Neuronal stem cell (in vitro differentiated cells): ENCODE measurements around the gene LRRC4B.
"Not testable (repeated sequence)": the region's sequence is repeated elsewhere in the genome, so short reads cannot be mapped to it uniquely, and the experiment has no call there.

Experiments
- DNase-seq: peaks from one replicate; pipeline ENCODE4 v3.0.0-alpha.2; 2013; ENCODE audit warnings: low spot score
- H2AFZ ChIP-seq: one replicate; pipeline ENCODE4 v1.6.1; 2013; ENCODE audit warnings: mild to moderate bottlenecking, low read length, inconsistent platforms
- H2AK5ac ChIP-seq: 2 replicates; pipeline ENCODE4 v1.6.1; 2013; ENCODE audit warnings: low read depth, mild to moderate bottlenecking, inconsistent platforms, low read length, moderate library complexity, mixed read lengths
- H2BK120ac ChIP-seq: 2 replicates; pipeline ENCODE4 v1.6.1; 2013; ENCODE audit warnings: low read depth, mild to moderate bottlenecking, inconsistent platforms, low read length, moderate library complexity, mixed read lengths
- H2BK12ac ChIP-seq: one replicate; pipeline ENCODE4 v1.6.1; 2013; ENCODE audit warnings: low read length, inconsistent platforms
- H2BK15ac ChIP-seq: 2 replicates; pipeline ENCODE4 v1.6.1; 2013; ENCODE audit warnings: mild to moderate bottlenecking, low read length, inconsistent platforms, mixed read lengths
- H2BK5ac ChIP-seq: one replicate; pipeline ENCODE4 v1.6.1; 2013; ENCODE audit warnings: inconsistent platforms, mild to moderate bottlenecking, low read length, moderate library complexity
- H3K14ac ChIP-seq: one replicate; pipeline ENCODE4 v1.6.1; 2013; ENCODE audit warnings: low read length, inconsistent platforms
- H3K18ac ChIP-seq: 2 replicates; pipeline ENCODE4 v1.6.1; 2013; ENCODE audit warnings: low read length, inconsistent platforms
- H3K23ac ChIP-seq: 2 replicates; pipeline ENCODE4 v1.6.1; 2013; ENCODE audit warnings: low read depth, mild to moderate bottlenecking, mixed read lengths, low read length, inconsistent platforms; ENCODE audit not compliant: poor library complexity
- H3K27ac ChIP-seq: replicated peaks from 3 replicates; pipeline ENCODE4 v1.5.1; 2013; ENCODE audit warnings: low read length, inconsistent platforms
- H3K27me3 ChIP-seq, 3 experiments: 2 replicates each; pipeline ENCODE4 v1.6.1; 2013; ENCODE audit warnings: low read length in 3 of 3, mild to moderate bottlenecking in 2 of 3, inconsistent platforms in 1 of 3, low read depth in 1 of 3, mixed read lengths in 1 of 3, moderate library complexity in 1 of 3; ENCODE audit not compliant: control insufficient read depth in 3 of 3, insufficient read depth in 3 of 3
- H3K36me3 ChIP-seq, 2 donors: replicated peaks in 1 of 2; 2 replicates each; pipeline ENCODE4 v1.6.1; 2013; ENCODE audit warnings: low read length in 2 of 2; ENCODE audit not compliant: control insufficient read depth in 2 of 2, insufficient read depth in 2 of 2
- H3K4ac ChIP-seq: 2 replicates; pipeline ENCODE4 v1.6.1; 2013; ENCODE audit warnings: inconsistent platforms, mild to moderate bottlenecking, low read length, moderate library complexity
- H3K4me1 ChIP-seq, 2 donors: 1 replicate in 1 of 2; 2 replicates in 1 of 2; pipeline ENCODE4 v1.6.1; 2013; ENCODE audit warnings: low read length in 2 of 2, low read depth in 1 of 2; ENCODE audit not compliant: control insufficient read depth in 2 of 2, insufficient read depth in 1 of 2
- H3K4me2 ChIP-seq: one replicate; pipeline ENCODE4 v1.6.1; 2013; ENCODE audit warnings: mild to moderate bottlenecking, low read length, inconsistent platforms; ENCODE audit not compliant: insufficient read depth, poor library complexity, severe bottlenecking
- H3K4me3 ChIP-seq, 2 donors: 2 replicates each; pipeline ENCODE4 v1.5.1; 2013; ENCODE audit warnings: low read length in 2 of 2, mild to moderate bottlenecking in 2 of 2, inconsistent platforms in 1 of 2, moderate library complexity in 1 of 2
- H3K79me1 ChIP-seq: one replicate; pipeline ENCODE4 v1.6.1; 2013; ENCODE audit warnings: low read depth, mild to moderate bottlenecking, inconsistent platforms, low read length, moderate library complexity
- H3K9ac ChIP-seq: one replicate; pipeline ENCODE4 v1.6.1; 2013; ENCODE audit warnings: mild to moderate bottlenecking, low read depth, low read length, inconsistent platforms; ENCODE audit not compliant: poor library complexity
- H3K9me3 ChIP-seq, 2 donors: replicated peaks in 1 of 2; 2 replicates each; pipeline versions ENCODE3 to v1.6.1; 2013; ENCODE audit warnings: low read length in 2 of 2, mild to moderate bottlenecking in 2 of 2, inconsistent platforms in 1 of 2, low read depth in 1 of 2, mixed read lengths in 1 of 2, moderate library complexity in 1 of 2; ENCODE audit not compliant: control insufficient read depth in 2 of 2, insufficient read depth in 1 of 2
- H4K8ac ChIP-seq: one replicate; pipeline ENCODE4 v1.6.1; 2013; ENCODE audit warnings: low read depth, mild to moderate bottlenecking, inconsistent platforms, low read length, moderate library complexity
- H4K91ac ChIP-seq: one replicate; pipeline ENCODE4 v1.6.1; 2013; ENCODE audit warnings: low read length, low read depth, mild to moderate bottlenecking, inconsistent platforms; ENCODE audit not compliant: poor library complexity
- WGBS, 2 donors: extraction: QIAGEN DNeasy Blood & Tissue Kit; methylation state at CpG; one replicate each; pipeline ENCODE4 v1.1.7; 2013; ENCODE audit warnings: missing lambda C conversion rate in 2 of 2, mixed read lengths in 1 of 2; ENCODE audit not compliant: insufficient read length in 2 of 2, insufficient replicate concordance in 1 of 2; ENCODE audit errors: extremely low coverage in 2 of 2; 5-methylcytosine and 5-hydroxymethylcytosine counted together

LRRC4B gene

GRCh38 chr19:50528052-50528451 is 40.2 kb downstream of the LRRC4B start:
- not testable (repeated sequence) for H3K4ac ChIP-seq, H3K9ac ChIP-seq, H3K14ac ChIP-seq, H4K91ac ChIP-seq, H2BK15ac ChIP-seq, H2BK120ac ChIP-seq, DNase-seq, H3K18ac ChIP-seq, H3K4me3 ChIP-seq, H3K9me3 ChIP-seq, H2AFZ ChIP-seq, H2BK5ac ChIP-seq, H2AK5ac ChIP-seq, H3K79me1 ChIP-seq, H4K8ac ChIP-seq, H3K27ac ChIP-seq, H3K23ac ChIP-seq, H2BK12ac ChIP-seq, H3K4me2 ChIP-seq, H3K27me3 ChIP-seq
- Histone ChIP-seq H3K4me1 (peaks cover 8 to 13% of the 10 kb centered on the region in 2 donors), H3K36me3 (peaks cover 14 to 48% of the 10 kb centered on the region in 2 donors)
- no CpG with 5 or more reads among the region's 3 CpGs for WGBS, 2 donors

GRCh38 chr19:50522881-50523280 is 45.4 kb downstream of the LRRC4B start:
- Histone ChIP-seq H4K91ac (no peak overlapping the region), H3K4me3 (no peak overlapping the region), H3K9ac (no peak overlapping the region), H2AFZ (no peak overlapping the region), H3K4me1 (no peaks in the 10 kb centered on the region), H2BK12ac (no peak overlapping the region), H3K36me3 (peaks cover 29 to 35% of the 10 kb centered on the region in 2 donors), H2BK5ac (no peak overlapping the region), H2BK15ac (no peak overlapping the region), H2AK5ac (no peak overlapping the region), H3K27ac (no peak overlapping the region), H3K9me3 (peaks cover 0 to 7% of the 10 kb centered on the region in 2 donors), H3K4me2 (no peak overlapping the region), H3K4ac (no peak overlapping the region), H2BK120ac (no peak overlapping the region), H3K23ac (peak overlapping the region; percentile 73), H3K27me3 (no peaks in the 10 kb centered on the region), H4K8ac (no peak overlapping the region), H3K18ac (no peak overlapping the region), H3K14ac (peak overlapping the region; percentile 31), H3K79me1 (peaks cover 19% of the 10 kb centered on the region)
- DNase-seq: no peak
- no CpG with 5 or more reads among the region's 10 CpGs for WGBS, 2 donors

GRCh38 chr19:50520822-50521465 is 47.3 kb downstream of the LRRC4B start:
- H2AFZ ChIP-seq: no peak overlapping the region
- peaks cover 35 to 46% of the 10 kb centered on the region in 2 donors for H3K36me3 ChIP-seq
- no peak overlapping the region for H2BK5ac ChIP-seq
- H4K91ac ChIP-seq: no peak overlapping the region
- H3K79me1 ChIP-seq: peaks cover 20% of the 10 kb centered on the region
- H2BK120ac ChIP-seq: no peak overlapping the region
- H3K4me2 ChIP-seq: no peak overlapping the region
- H3K4ac ChIP-seq: no peak overlapping the region
- WGBS, 2 donors: no CpG with 5 or more reads among the region's 17 CpGs
- no peak overlapping the region for H3K9ac ChIP-seq
- H3K14ac ChIP-seq: no peak overlapping the region
- H2BK12ac ChIP-seq: no peak overlapping the region
- H3K4me3 ChIP-seq: no peak overlapping the region
- no peaks in the 10 kb centered on the region for H3K27me3 ChIP-seq
- H2BK15ac ChIP-seq: no peak overlapping the region
- no peaks in the 10 kb centered on the region for H3K4me1 ChIP-seq
- H3K23ac ChIP-seq: no peak overlapping the region
- no peak for DNase-seq
- H4K8ac ChIP-seq: no peak overlapping the region
- H3K27ac ChIP-seq: no peak overlapping the region
- peaks cover 0 to 9% of the 10 kb centered on the region in 2 donors for H3K9me3 ChIP-seq
- no peak overlapping the region for H2AK5ac ChIP-seq
- no peak overlapping the region for H3K18ac ChIP-seq

GRCh38 chr19:50519006-50519575 is 49.1 kb downstream of the LRRC4B start:
- WGBS, 2 donors: no CpG with 5 or more reads among the region's 40 CpGs
- no peak for DNase-seq
- peak overlapping the region; percentile 75 for H2BK5ac ChIP-seq

More at GRCh38 chr19:50519006-50519575, 49.1 kb downstream of the LRRC4B start:
- Histone ChIP-seq H3K4me3 (peak overlapping the region in 1 of 2 donors; percentile 10), H3K4me1 (peaks cover 6 to 8% of the 10 kb centered on the region in 2 donors), H2AFZ (no peak overlapping the region), H2BK120ac (no peak overlapping the region), H3K9me3 (peaks cover 0 to 9% of the 10 kb centered on the region in 2 donors), H3K36me3 (peaks cover 29 to 42% of the 10 kb centered on the region in 2 donors), H3K79me1 (peaks cover 20% of the 10 kb centered on the region), H3K27me3 (no peaks in the 10 kb centered on the region), H3K27ac (no peak overlapping the region), H3K4ac (no peak overlapping the region), H3K18ac (peak overlapping the region; percentile 38), H4K8ac (no peak overlapping the region), H2AK5ac (no peak overlapping the region), H2BK15ac (no peak overlapping the region), H3K9ac (no peak overlapping the region), H4K91ac (no peak overlapping the region), H3K4me2 (no peak overlapping the region), H3K14ac (no peak overlapping the region), H3K23ac (peak overlapping the region; percentile 44), H2BK12ac (no peak overlapping the region)
